Measurements from ENCODE around the gene KAT6B.

DNA sequence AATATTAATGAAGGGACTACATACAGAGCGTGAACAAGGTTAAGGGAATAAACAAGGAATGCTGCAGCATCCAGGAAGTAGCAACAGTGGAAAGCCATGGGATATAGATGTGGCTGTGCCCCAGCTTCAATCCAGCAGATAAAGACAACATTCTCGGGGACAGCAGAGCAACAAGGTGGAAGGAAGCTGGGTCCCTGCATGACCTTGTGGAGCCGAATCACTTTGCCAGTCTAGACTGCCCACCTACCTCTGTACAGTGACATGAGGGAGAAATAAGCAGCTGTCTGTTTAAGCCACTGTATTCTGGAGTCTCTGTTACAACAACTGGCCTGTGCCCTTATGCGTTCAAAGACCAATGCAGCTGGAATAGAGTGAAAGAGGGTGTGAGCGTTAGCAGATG is 255.0 kb downstream of the KAT6B start:
- TF ChIP-seq, protein P1, sequence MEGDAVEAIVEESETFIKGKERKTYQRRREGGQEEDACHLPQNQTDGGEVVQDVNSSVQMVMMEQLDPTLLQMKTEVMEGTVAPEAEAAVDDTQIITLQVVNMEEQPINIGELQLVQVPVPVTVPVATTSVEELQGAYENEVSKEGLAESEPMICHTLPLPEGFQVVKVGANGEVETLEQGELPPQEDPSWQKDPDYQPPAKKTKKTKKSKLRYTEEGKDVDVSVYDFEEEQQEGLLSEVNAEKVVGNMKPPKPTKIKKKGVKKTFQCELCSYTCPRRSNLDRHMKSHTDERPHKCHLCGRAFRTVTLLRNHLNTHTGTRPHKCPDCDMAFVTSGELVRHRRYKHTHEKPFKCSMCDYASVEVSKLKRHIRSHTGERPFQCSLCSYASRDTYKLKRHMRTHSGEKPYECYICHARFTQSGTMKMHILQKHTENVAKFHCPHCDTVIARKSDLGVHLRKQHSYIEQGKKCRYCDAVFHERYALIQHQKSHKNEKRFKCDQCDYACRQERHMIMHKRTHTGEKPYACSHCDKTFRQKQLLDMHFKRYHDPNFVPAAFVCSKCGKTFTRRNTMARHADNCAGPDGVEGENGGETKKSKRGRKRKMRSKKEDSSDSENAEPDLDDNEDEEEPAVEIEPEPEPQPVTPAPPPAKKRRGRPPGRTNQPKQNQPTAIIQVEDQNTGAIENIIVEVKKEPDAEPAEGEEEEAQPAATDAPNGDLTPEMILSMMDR (IDR thresholded peaks at IDR 0.05), result no peak
- TF ChIP-seq EP300 (IDR thresholded peaks at IDR 0.05), result no peak
- no peak for TF ChIP-seq POLR2A (IDR thresholded peaks at IDR 0.05)
